ENCODE data around the gene DCTN3. TPM values are rescaled to one million over a fixed set of nuclear protein-coding genes. Genes with fewer than 3 reads are reported as not detected.

Gene DCTN3
- total and polyA plus RNA-seq, 9 of the 15 experiments (the other 6 are each of a cell fraction or from before 2014, with no cell fraction given) = 11.0 to 51.0 (median 41.9) TPM

DNA sequence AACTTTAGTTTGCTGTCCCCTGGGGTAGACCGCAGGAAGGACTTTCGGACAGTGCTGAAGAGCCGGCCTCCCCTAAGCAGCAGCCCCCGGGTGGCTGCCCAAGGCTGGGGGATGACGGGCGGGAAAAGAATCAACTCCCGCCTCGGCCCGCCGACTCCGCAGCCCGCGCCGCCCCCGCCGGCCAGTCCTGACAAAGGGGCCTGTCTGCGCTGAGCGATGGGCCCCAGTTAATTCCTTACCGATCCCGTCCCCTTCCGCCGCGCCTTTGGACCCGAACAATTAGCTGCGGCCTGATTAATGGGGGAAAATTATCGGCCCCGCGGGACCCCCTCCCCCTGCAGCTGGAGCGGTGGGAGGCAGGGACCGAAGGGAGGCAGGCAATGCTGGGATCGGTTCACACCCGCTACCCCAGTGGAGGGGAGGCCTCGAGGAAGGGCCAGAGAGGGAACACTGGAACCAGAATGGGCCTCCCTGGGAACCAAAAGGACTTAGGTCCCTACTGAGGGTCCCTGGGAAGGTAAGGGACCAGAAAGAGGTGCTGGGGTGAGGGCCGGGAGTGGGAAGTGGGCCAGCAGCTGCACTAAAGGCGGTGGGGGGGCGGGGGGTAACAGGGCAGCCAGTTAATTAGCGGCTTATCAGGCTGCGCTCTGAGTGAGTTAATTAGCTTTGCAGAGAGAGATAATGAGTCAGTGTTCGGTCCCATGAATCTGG, 4.3 kb upstream of the DCTN3 start:
- DNase-seq (ENCODE audit: extremely low read depth in 1 of 4, low spot score in 3 of 4) (no peak), FAIRE-seq (no peak), ATAC-seq (no peak)
- H3K4me2 ChIP-seq (ENCODE audit: insufficient read depth, low read length) = no peak overlapping the region
- H3K27me3 ChIP-seq (ENCODE audit: control insufficient read depth in 2 of 2, insufficient read depth in 2 of 2, low read length in 2 of 2) = peaks cover 14 to 43% of the 10 kb centered on the region in 2 experiments; a peak in 4 of 5 replicates
- intact Hi-C loops (cut with micrococcal nuclease) (no loop called here), in situ Hi-C loops (cut with MboI) (no loop called here)
- POLR2A ChIA-PET = interaction anchor here (0.6 to 0.7 kb wide), 2 partner anchors 23 to 423 kb away, joined by 3 read pairs; no protein-coding TSS in a partner anchor
- H3K27ac ChIP-seq (ENCODE audit: extremely low read depth, low read depth, low read length) = no peak overlapping the region
- no peak overlapping the region for H3K4me3 ChIP-seq
- 29% methylated on average over 6 of the region's 39 CpGs for WGBS (ENCODE audit: insufficient coverage, low coverage, missing lambda C conversion rate)
- no peaks in the 10 kb centered on the region for H3K9me3 ChIP-seq (replicated peaks; ENCODE audit: control insufficient read depth, insufficient read depth, low read depth, low read length)
- H3K79me2 ChIP-seq (ENCODE audit: control insufficient read depth, insufficient read depth, low read length) = no peaks in the 10 kb centered on the region; the same call in 2 of the 3 replicates
- H4K20me1 ChIP-seq (replicated peaks; ENCODE audit: control insufficient read depth, insufficient read depth, low read length) = no peaks in the 10 kb centered on the region
- H2AFZ ChIP-seq (ENCODE audit: low read depth, low read length) = no peak overlapping the region
- no peak overlapping the region for H3K9ac ChIP-seq (ENCODE audit: insufficient read depth in 1 of 2, low read depth in 2 of 2, low read length in 2 of 2)
- no peaks in the 10 kb centered on the region for H3K36me3 ChIP-seq (ENCODE audit: control insufficient read depth, insufficient read depth, low read length)
- BruUV-seq (replicated peaks) = no TSS peak
- CTCF ChIA-PET (ENCODE audit: low intra/inter-chr PET ratio) = no interaction called here
- peaks cover 2 to 26% of the 10 kb centered on the region in 2 experiments; a peak in 3 of 5 replicates for H3K4me1 ChIP-seq (replicated peaks in 1 of 2; ENCODE audit: control insufficient read depth in 2 of 2, insufficient read depth in 2 of 2, low read length in 2 of 2)
- H3K9me1 ChIP-seq (ENCODE audit: control insufficient read depth, insufficient read depth, low read length) = no peaks in the 10 kb centered on the region
- TF ChIP-seq, protein P1, sequence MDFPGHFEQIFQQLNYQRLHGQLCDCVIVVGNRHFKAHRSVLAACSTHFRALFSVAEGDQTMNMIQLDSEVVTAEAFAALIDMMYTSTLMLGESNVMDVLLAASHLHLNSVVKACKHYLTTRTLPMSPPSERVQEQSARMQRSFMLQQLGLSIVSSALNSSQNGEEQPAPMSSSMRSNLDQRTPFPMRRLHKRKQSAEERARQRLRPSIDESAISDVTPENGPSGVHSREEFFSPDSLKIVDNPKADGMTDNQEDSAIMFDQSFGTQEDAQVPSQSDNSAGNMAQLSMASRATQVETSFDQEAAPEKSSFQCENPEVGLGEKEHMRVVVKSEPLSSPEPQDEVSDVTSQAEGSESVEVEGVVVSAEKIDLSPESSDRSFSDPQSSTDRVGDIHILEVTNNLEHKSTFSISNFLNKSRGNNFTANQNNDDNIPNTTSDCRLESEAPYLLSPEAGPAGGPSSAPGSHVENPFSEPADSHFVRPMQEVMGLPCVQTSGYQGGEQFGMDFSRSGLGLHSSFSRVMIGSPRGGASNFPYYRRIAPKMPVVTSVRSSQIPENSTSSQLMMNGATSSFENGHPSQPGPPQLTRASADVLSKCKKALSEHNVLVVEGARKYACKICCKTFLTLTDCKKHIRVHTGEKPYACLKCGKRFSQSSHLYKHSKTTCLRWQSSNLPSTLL (IDR thresholded peaks at IDR 0.05) = no peak
- TF ChIP-seq NCOA4 (IDR thresholded peaks at IDR 0.05; ENCODE audit: partially characterized antibody) = no peak
- no peak for TF ChIP-seq RFX1 (IDR thresholded peaks at IDR 0.05)
- no peak for TF ChIP-seq ZNF384 (IDR thresholded peaks at IDR 0.05; ENCODE audit: low read depth, low read length)
- no peak for TF ChIP-seq ZNF408 (CRISPR knock-in tag; IDR thresholded peaks at IDR 0.05; ENCODE audit: low read depth)
- no peak for TF ChIP-seq ZNF696 (CRISPR knock-in tag; conservative IDR thresholded peaks at IDR 0.05)
- TF ChIP-seq, protein P2, sequence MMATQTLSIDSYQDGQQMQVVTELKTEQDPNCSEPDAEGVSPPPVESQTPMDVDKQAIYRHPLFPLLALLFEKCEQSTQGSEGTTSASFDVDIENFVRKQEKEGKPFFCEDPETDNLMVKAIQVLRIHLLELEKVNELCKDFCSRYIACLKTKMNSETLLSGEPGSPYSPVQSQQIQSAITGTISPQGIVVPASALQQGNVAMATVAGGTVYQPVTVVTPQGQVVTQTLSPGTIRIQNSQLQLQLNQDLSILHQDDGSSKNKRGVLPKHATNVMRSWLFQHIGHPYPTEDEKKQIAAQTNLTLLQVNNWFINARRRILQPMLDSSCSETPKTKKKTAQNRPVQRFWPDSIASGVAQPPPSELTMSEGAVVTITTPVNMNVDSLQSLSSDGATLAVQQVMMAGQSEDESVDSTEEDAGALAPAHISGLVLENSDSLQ (IDR thresholded peaks at IDR 0.05) = no peak
- no peak for TF ChIP-seq KLF1 (tag; IDR thresholded peaks at IDR 0.05)
- TF ChIP-seq L3MBTL2 (IDR thresholded peaks at IDR 0.05) = no peak
- TF ChIP-seq ZC3H11A (IDR thresholded peaks at IDR 0.05; ENCODE audit: low read depth, low read length) = no peak
- TF ChIP-seq, protein P3, sequence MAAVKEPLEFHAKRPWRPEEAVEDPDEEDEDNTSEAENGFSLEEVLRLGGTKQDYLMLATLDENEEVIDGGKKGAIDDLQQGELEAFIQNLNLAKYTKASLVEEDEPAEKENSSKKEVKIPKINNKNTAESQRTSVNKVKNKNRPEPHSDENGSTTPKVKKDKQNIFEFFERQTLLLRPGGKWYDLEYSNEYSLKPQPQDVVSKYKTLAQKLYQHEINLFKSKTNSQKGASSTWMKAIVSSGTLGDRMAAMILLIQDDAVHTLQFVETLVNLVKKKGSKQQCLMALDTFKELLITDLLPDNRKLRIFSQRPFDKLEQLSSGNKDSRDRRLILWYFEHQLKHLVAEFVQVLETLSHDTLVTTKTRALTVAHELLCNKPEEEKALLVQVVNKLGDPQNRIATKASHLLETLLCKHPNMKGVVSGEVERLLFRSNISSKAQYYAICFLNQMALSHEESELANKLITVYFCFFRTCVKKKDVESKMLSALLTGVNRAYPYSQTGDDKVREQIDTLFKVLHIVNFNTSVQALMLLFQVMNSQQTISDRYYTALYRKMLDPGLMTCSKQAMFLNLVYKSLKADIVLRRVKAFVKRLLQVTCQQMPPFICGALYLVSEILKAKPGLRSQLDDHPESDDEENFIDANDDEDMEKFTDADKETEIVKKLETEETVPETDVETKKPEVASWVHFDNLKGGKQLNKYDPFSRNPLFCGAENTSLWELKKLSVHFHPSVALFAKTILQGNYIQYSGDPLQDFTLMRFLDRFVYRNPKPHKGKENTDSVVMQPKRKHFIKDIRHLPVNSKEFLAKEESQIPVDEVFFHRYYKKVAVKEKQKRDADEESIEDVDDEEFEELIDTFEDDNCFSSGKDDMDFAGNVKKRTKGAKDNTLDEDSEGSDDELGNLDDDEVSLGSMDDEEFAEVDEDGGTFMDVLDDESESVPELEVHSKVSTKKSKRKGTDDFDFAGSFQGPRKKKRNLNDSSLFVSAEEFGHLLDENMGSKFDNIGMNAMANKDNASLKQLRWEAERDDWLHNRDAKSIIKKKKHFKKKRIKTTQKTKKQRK (IDR thresholded peaks at IDR 0.05; ENCODE audit: borderline replicate concordance, low read depth, low read length) = no peak
- no peak for TF ChIP-seq MCM7 (IDR thresholded peaks at IDR 0.05)
- no peak for TF ChIP-seq PCBP2 (IDR thresholded peaks at IDR 0.05; ENCODE audit: low read depth, low read length, poor library complexity, severe bottlenecking)
- TF ChIP-seq HSF4 (CRISPR knock-in tag; IDR thresholded peaks at IDR 0.05; ENCODE audit: borderline replicate concordance) = no peak
- TF ChIP-seq, protein P4, sequence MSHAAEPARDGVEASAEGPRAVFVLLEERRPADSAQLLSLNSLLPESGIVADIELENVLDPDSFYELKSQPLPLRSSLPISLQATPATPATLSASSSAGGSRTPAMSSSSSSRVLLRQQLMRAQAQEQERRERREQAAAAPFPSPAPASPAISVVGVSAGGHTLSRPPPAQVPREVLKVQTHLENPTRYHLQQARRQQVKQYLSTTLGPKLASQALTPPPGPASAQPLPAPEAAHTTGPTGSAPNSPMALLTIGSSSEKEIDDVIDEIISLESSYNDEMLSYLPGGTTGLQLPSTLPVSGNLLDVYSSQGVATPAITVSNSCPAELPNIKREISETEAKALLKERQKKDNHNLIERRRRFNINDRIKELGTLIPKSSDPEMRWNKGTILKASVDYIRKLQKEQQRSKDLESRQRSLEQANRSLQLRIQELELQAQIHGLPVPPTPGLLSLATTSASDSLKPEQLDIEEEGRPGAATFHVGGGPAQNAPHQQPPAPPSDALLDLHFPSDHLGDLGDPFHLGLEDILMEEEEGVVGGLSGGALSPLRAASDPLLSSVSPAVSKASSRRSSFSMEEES (CRISPR knock-in tag; IDR thresholded peaks at IDR 0.05) = no peak

Data from K562 (cell line).